22Rv1 (cell line): ENCODE data around the gene RPL10A.
"Not testable (repeated sequence)": the region's sequence is repeated elsewhere in the genome, so short reads cannot be mapped to it uniquely, and the experiment has no call there.

Source experiments
- H3K27ac ChIP-seq: fragments of 450-650 bp; 2 replicates; pipeline ENCODE4 v1.5.1; 2017
- ZFX ChIP-seq: fragments of 450-650 bp; IDR thresholded peaks from 2 replicates; pipeline ENCODE4 v1.6.1; 2017; ENCODE audit warnings: antibody characterized with exemption, borderline replicate concordance
- TF ChIP-seq, protein P1 (sequence below): fragments of 450-650 bp; IDR thresholded peaks from 2 replicates; pipeline ENCODE4 v1.5.1; 2017; ENCODE audit warnings: mild to moderate bottlenecking

Gene RPL10A

GRCh38 chr6:35428421-35429149, 39.6 kb upstream of the RPL10A start:
- TF ChIP-seq, protein P1, sequence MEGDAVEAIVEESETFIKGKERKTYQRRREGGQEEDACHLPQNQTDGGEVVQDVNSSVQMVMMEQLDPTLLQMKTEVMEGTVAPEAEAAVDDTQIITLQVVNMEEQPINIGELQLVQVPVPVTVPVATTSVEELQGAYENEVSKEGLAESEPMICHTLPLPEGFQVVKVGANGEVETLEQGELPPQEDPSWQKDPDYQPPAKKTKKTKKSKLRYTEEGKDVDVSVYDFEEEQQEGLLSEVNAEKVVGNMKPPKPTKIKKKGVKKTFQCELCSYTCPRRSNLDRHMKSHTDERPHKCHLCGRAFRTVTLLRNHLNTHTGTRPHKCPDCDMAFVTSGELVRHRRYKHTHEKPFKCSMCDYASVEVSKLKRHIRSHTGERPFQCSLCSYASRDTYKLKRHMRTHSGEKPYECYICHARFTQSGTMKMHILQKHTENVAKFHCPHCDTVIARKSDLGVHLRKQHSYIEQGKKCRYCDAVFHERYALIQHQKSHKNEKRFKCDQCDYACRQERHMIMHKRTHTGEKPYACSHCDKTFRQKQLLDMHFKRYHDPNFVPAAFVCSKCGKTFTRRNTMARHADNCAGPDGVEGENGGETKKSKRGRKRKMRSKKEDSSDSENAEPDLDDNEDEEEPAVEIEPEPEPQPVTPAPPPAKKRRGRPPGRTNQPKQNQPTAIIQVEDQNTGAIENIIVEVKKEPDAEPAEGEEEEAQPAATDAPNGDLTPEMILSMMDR: no peak
- no peak for TF ChIP-seq ZFX
- no peak overlapping the region for H3K27ac ChIP-seq

DNA sequence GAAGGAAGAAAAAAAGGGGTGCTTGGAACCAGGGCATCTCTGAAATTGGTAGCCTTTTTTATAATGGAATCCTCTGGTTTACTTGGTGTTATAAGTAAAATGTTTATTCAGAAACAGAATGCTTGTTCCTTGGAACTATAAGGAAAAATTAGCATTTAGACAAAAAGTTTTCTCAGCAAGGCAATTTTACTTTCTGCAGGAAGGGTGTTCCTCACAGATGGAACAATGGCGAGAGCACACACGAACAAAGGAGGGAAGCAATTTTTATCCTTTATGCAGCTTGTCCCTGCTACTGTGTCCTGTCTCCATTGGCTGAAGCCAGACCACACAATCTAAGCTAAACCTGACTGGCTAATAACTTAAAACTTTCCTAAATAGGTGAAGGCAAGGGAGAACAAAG, 38.7 kb upstream of the RPL10A start:
- TF ChIP-seq ZFX: no peak
- TF ChIP-seq, protein P1: no peak
- no peak overlapping the region for H3K27ac ChIP-seq

GRCh38 chr6:35432291-35432690, 35.9 kb upstream of the RPL10A start:
- no peak overlapping the region for H3K27ac ChIP-seq
- TF ChIP-seq, protein P1: no peak
- no peak for TF ChIP-seq ZFX

DNA sequence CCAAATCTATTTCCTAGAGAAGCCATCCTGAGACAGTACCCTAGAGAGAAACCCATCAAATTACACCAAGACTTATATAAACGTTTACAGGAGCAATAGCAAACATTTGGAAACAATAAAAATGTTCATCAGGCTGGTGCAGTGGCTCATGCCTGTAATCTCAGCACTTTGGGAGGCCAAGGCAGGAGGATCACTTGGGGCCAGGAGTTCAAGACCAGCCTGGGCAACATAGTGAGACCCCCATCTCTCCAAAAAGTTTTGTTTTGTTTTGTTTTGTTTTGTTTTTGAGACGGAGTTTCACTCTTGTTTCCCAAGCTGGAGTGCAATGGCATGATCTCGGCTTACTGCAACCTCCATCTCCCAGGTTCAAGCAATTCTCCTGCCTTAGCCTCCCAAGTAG, 35.5 kb upstream of the RPL10A start:
- H3K27ac ChIP-seq: not testable (repeated sequence)

GRCh38 chr6:35435074-35435837, 32.9 kb upstream of the RPL10A start:
- TF ChIP-seq ZFX: no peak
- TF ChIP-seq, protein P1: no peak
- no peak overlapping the region for H3K27ac ChIP-seq

GRCh38 chr6:35436071-35436857, 31.9 kb upstream of the RPL10A start:
- H3K27ac ChIP-seq: no peak overlapping the region
- TF ChIP-seq, protein P1: no peak
- no peak for TF ChIP-seq ZFX

- not testable (repeated sequence) for H3K27ac ChIP-seq
Observed at GRCh38 chr6:35438378-35439065, 29.7 kb upstream of the RPL10A start.
